Right atrium auricular region (tissue), 2 donors: ENCODE data around the gene PDE11A. TPM values are rescaled to one million over a fixed set of nuclear protein-coding genes. Genes with fewer than 3 reads are reported as not detected.

ENCODE experiments used
- DNase-seq: peaks from one replicate; pipeline ENCODE4 v3.0.0-alpha.2; 2019; ENCODE audit warnings: low spot score
- H3K27ac ChIP-seq, 2 donors: fragments of 200-600 bp; sonication (generic); 1 replicate in 1 of 2; 2 replicates in 1 of 2; pipeline ENCODE4 v1.5.1; 2016 to 2019
- H3K27me3 ChIP-seq, 2 donors: fragments of 200-600 bp; sonication (generic); one replicate each; pipeline versions ENCODE4 v1.5.1 to v1.6.0; 2017 to 2019
- H3K36me3 ChIP-seq: fragments of 200-600 bp; sonication (generic); one replicate; pipeline ENCODE4 v1.5.1; 2016
- H3K4me1 ChIP-seq, 2 donors: fragments of 200-600 bp; sonication (generic); one replicate each; pipeline versions ENCODE4 v1.5.1 to v1.6.0; 2017 to 2019
- H3K4me3 ChIP-seq, 2 donors: fragments of 200-600 bp; sonication (generic); 1 replicate in 1 of 2; 2 replicates in 1 of 2; pipeline ENCODE4 v1.5.1; 2017 to 2019; ENCODE audit warnings: mild to moderate bottlenecking in 1 of 2, moderate library complexity in 1 of 2
- H3K9me3 ChIP-seq, 2 donors: fragments of 200-600 bp; sonication (generic); one replicate each; pipeline ENCODE4 v1.5.1; 2019
- total RNA-seq, 2 donors: library from RNA; depleted of rRNA; stranded (reverse); fragments of >200 nt; gene quantifications; one replicate each; pipeline ENCODE4 v1.1.0, GENCODE V29; 2016
- TF ChIP-seq, protein P1 (sequence below), 2 donors: fragments of 200-600 bp; sonication (generic); IDR thresholded peaks; one replicate each; pipeline ENCODE4 v1.5.1; 2019; ENCODE audit warnings: antibody characterized with exemption in 2 of 2

Gene PDE11A
- total RNA-seq, 2 donors from 2014 or later: 1.2 TPM; not detected in 1

DNA sequence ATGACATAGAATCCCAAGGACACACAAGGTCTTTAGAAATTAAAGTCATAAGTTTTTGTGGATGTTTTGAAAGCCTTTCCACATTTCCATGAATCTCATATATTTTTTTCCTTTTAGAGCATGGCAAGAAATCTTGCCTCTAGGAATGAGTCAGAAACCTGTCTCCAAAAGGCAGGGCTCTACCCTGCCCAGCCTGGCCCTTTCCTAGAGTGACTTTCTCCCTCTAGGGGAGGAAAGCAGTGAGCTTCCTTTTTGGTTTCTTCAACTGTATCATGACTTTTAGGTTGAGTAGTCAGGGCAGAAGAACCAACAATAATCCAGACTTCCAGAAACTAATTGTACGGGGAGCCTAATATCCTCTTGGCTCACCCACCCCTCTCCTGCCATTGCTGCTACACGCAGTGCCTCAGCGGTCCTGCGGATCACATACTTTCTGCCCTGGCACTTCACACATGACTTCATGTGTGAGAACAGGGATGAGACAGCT lies 379.8 kb downstream of the PDE11A start:
- DNase-seq: no peak
- no peaks in the 10 kb centered on the region for H3K9me3 ChIP-seq
- no peak overlapping the region for H3K27ac ChIP-seq
- TF ChIP-seq, protein P1, sequence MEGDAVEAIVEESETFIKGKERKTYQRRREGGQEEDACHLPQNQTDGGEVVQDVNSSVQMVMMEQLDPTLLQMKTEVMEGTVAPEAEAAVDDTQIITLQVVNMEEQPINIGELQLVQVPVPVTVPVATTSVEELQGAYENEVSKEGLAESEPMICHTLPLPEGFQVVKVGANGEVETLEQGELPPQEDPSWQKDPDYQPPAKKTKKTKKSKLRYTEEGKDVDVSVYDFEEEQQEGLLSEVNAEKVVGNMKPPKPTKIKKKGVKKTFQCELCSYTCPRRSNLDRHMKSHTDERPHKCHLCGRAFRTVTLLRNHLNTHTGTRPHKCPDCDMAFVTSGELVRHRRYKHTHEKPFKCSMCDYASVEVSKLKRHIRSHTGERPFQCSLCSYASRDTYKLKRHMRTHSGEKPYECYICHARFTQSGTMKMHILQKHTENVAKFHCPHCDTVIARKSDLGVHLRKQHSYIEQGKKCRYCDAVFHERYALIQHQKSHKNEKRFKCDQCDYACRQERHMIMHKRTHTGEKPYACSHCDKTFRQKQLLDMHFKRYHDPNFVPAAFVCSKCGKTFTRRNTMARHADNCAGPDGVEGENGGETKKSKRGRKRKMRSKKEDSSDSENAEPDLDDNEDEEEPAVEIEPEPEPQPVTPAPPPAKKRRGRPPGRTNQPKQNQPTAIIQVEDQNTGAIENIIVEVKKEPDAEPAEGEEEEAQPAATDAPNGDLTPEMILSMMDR (IDR thresholded peaks at IDR 0.05): no peak
- no peaks in the 10 kb centered on the region for H3K4me1 ChIP-seq
- H3K27me3 ChIP-seq: no peaks in the 10 kb centered on the region
- no peak overlapping the region for H3K4me3 ChIP-seq
- no peaks in the 10 kb centered on the region for H3K36me3 ChIP-seq

DNA sequence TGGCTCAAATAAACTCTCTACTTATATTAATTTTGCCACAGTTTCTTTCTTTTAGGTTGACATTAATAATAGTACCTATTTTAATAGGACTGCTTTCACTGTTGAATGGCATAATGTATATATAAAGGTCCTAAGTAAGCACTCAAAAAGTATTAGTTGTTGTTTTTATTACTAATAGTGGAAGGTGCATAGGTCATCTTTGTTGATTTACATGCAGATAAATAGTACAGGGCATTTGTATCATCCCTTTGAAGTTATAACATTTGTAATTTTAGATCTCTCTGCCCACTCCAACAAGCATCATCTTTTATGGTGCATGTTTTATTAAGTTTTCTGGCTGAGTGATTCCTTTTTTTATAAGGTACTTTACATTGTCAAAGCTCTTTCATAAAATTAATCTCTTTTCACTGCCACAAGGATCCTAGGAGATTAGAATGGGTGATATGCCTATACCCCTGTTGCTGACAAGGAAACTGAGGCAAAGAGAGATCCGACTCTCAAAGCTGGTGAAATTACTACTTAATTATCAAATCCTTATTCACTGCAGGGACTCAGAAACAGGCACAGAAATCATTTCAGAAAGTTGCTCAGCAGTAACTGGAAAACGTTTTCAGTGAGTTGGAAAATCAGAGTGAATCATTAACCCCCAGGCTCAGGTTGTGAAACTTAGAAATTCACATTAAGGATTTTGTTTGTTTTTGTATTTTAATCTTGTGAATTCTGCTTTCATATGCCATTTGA lies 380.4 kb downstream of the PDE11A start:
- Histone ChIP-seq H3K4me1 (no peaks in the 10 kb centered on the region), H3K27me3 (no peaks in the 10 kb centered on the region), H3K36me3 (no peaks in the 10 kb centered on the region), H3K9me3 (no peaks in the 10 kb centered on the region), H3K27ac (no peak overlapping the region), H3K4me3 (no peak overlapping the region)
- TF ChIP-seq, protein P1 (IDR thresholded peaks at IDR 0.05): no peak
- no peak for DNase-seq

DNA sequence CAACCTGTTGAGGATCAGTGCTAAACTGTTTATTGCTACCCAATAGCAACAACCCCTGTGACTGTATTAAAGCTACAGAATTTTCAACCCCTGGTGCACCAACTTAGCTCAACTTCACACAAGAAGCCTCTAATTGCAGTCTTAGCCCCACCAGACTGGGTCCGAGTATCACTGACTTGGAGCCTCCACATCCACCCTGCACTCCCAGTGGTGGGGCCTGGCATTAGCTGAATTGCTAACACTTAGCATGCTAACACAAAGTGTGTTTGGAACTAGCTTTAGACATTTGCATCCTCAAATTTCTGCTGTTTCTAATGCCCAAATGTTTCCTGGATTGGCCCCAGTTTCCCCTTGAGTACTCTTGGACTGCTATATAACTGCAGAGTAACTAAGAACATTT lies 381.4 kb downstream of the PDE11A start:
- TF ChIP-seq, protein P1 (IDR thresholded peaks at IDR 0.05): no peak

DNA sequence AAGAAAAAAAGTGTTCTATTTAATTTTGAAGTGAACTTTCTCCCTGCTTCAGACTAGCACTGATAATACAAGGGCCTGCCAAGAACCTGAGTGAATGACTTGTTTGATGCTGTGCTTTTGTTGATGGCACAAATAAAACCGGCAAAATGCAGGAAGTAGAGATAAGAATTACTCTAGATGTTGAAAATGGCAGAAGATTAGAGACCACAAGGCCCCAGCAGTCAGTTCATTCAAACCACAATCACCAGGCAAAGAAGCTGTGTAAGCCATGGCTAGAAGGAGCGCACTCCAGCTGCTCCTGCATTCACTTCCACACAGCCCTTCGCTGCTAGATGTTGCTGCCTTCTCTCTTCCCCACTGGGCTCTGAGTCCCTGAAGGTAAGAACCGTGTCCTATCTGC lies 383.0 kb downstream of the PDE11A start:
- Histone ChIP-seq H3K4me3 (no peak overlapping the region), H3K9me3 (no peaks in the 10 kb centered on the region), H3K4me1 (no peaks in the 10 kb centered on the region), H3K27me3 (no peaks in the 10 kb centered on the region), H3K36me3 (no peaks in the 10 kb centered on the region), H3K27ac (no peak overlapping the region)
- TF ChIP-seq, protein P1 (IDR thresholded peaks at IDR 0.05): no peak
- DNase-seq: no peak

More for the DNA sequence above, 381.4 kb downstream of the PDE11A start:
- no peaks in the 10 kb centered on the region for H3K36me3 ChIP-seq
- H3K27ac ChIP-seq: no peak overlapping the region
- no peaks in the 10 kb centered on the region for H3K9me3 ChIP-seq
- H3K4me1 ChIP-seq: no peaks in the 10 kb centered on the region
- no peak for DNase-seq
- H3K27me3 ChIP-seq: no peaks in the 10 kb centered on the region
- no peak overlapping the region for H3K4me3 ChIP-seq

DNA sequence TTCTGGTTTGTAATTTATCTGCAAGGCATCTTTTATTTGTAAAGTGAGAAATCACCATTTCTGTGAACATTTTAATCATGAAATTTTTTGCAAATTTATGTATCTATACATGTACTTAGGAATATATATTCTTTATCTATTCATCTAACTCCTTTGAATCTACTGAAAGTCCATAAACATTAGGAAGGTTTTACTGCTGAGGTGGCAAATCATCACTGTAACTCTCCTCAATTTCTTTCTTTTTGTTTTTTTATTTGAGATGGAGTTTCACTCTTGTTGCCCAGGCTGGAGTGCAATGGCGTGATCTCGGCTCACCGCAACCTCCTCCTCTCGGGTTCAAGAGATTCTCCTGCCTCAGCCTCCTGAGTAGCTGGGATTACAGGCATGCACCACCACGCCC lies 383.7 kb downstream of the PDE11A start:
- TF ChIP-seq, protein P1 (IDR thresholded peaks at IDR 0.05): no peak

More for the DNA sequence above, 383.7 kb downstream of the PDE11A start:
- no peaks in the 10 kb centered on the region for H3K27me3 ChIP-seq
- H3K4me1 ChIP-seq: no peaks in the 10 kb centered on the region
- H3K36me3 ChIP-seq: no peaks in the 10 kb centered on the region
- H3K27ac ChIP-seq: no peak overlapping the region
- H3K9me3 ChIP-seq: no peaks in the 10 kb centered on the region
- no peak for DNase-seq
- H3K4me3 ChIP-seq: no peak overlapping the region
